ENCODE data around the gene PDCD1LG2.

DNA sequence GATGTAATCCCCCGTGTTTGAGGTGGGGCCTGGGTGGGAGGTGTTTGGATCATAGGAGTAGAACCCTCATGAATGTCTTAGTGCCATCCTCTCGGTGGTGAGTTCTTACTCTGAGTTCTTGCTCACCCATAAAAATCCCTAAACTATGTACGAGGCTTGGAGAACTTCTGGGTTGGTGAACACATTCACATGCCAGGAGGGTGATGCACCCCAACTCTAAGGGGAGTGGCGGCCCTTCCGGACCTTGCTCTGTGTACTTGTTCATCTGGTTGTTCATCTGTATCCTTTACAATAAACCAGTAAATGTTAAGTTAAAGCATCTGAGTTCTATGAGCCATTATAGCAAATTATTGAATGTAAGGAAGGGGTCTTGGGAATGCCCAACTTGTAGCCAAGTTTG is 82.6 kb downstream of the PDCD1LG2 start:
- TF ChIP-seq, protein P1, sequence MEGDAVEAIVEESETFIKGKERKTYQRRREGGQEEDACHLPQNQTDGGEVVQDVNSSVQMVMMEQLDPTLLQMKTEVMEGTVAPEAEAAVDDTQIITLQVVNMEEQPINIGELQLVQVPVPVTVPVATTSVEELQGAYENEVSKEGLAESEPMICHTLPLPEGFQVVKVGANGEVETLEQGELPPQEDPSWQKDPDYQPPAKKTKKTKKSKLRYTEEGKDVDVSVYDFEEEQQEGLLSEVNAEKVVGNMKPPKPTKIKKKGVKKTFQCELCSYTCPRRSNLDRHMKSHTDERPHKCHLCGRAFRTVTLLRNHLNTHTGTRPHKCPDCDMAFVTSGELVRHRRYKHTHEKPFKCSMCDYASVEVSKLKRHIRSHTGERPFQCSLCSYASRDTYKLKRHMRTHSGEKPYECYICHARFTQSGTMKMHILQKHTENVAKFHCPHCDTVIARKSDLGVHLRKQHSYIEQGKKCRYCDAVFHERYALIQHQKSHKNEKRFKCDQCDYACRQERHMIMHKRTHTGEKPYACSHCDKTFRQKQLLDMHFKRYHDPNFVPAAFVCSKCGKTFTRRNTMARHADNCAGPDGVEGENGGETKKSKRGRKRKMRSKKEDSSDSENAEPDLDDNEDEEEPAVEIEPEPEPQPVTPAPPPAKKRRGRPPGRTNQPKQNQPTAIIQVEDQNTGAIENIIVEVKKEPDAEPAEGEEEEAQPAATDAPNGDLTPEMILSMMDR (IDR thresholded peaks at IDR 0.05), result no peak
- no peak for TF ChIP-seq POLR2AphosphoS5 (IDR thresholded peaks at IDR 0.05; ENCODE audit: low read depth, low read length)

Measured in Panc1 (cell line).